CD4-positive, alpha-beta T cell treated with Interleukin-17A for 1 hour (primary cell): ENCODE data around the gene LRRTM3.

ENCODE experiments used
- DNase-seq: peaks from one replicate; pipeline ENCODE4 v3.0.0-alpha.2; 2020

LRRTM3 gene

GRCh38 chr10:67036808-67037207 lies 111.0 kb downstream of the LRRTM3 start:
- no peak for DNase-seq

- no peak for DNase-seq
Measured at GRCh38 chr10:67043041-67043440, 117.2 kb downstream of the LRRTM3 start.

GRCh38 chr10:67045404-67045803 lies 119.6 kb downstream of the LRRTM3 start:
- DNase-seq: no peak

GRCh38 chr10:67046507-67046906 lies 120.7 kb downstream of the LRRTM3 start:
- DNase-seq: no peak

GRCh38 chr10:67049988-67050387 lies 124.2 kb downstream of the LRRTM3 start:
- DNase-seq: no peak

- DNase-seq: no peak
Measured at GRCh38 chr10:67050415-67050814, 124.6 kb downstream of the LRRTM3 start.

GRCh38 chr10:67072654-67073053 lies 146.8 kb downstream of the LRRTM3 start:
- no peak for DNase-seq

GRCh38 chr10:67075491-67075971 lies 149.7 kb downstream of the LRRTM3 start:
- DNase-seq: no peak

- DNase-seq: no peak
Measured at GRCh38 chr10:67076144-67076543, 150.3 kb downstream of the LRRTM3 start.

- no peak for DNase-seq
Measured at GRCh38 chr10:67077376-67077775, 151.5 kb downstream of the LRRTM3 start.

- no peak for DNase-seq
Measured at GRCh38 chr10:67079126-67079525, 153.3 kb downstream of the LRRTM3 start.

GRCh38 chr10:67086327-67087134 lies 160.7 kb downstream of the LRRTM3 start:
- no peak for DNase-seq

GRCh38 chr10:67087135-67087425 lies 161.2 kb downstream of the LRRTM3 start:
- DNase-seq: no peak

- no peak for DNase-seq
Measured at GRCh38 chr10:67088036-67088435, 162.2 kb downstream of the LRRTM3 start.

GRCh38 chr10:67095531-67095930 lies 169.7 kb downstream of the LRRTM3 start:
- DNase-seq: no peak

- DNase-seq: no peak
Measured at GRCh38 chr10:67098461-67098860, 172.6 kb downstream of the LRRTM3 start.

GRCh38 chr10:67100951-67101350 lies 175.1 kb downstream of the LRRTM3 start:
- no peak for DNase-seq

GRCh38 chr10:67107670-67108069 lies 181.8 kb downstream of the LRRTM3 start:
- DNase-seq: no peak

GRCh38 chr10:67110286-67110685 lies 184.4 kb downstream of the LRRTM3 start:
- no peak for DNase-seq

GRCh38 chr10:67112765-67113164 lies 186.9 kb downstream of the LRRTM3 start:
- DNase-seq: no peak

- DNase-seq: no peak
Measured at GRCh38 chr10:67114945-67115344, 189.1 kb downstream of the LRRTM3 start.

GRCh38 chr10:67115972-67116371 lies 190.1 kb downstream of the LRRTM3 start:
- no peak for DNase-seq

GRCh38 chr10:67119651-67120050 lies 193.8 kb downstream of the LRRTM3 start:
- DNase-seq: no peak

- DNase-seq: no peak
Measured at GRCh38 chr10:67127441-67127840, 201.6 kb downstream of the LRRTM3 start.

GRCh38 chr10:67140641-67141040 lies 214.8 kb downstream of the LRRTM3 start:
- DNase-seq: no peak
